ENCODE results near the gene SYNDIG1. TPM values are rescaled to one million over a fixed set of nuclear protein-coding genes. Genes with fewer than 3 reads are reported as not detected.

SYNDIG1 gene
- total and polyA plus RNA-seq, 9 of the 15 experiments (the other 6 are each of a cell fraction or from before 2014, with no cell fraction given): not detected

- TF ChIP-seq NFATC3 (IDR thresholded peaks at IDR 0.05): no peak
- TF ChIP-seq ZNF668 (CRISPR knock-in tag; IDR thresholded peaks at IDR 0.05): no peak
- no peak for TF ChIP-seq PHF8 (IDR thresholded peaks at IDR 0.05; ENCODE audit: borderline replicate concordance, low read length)
- no peak for TF ChIP-seq MBD2 (IDR thresholded peaks at IDR 0.05; ENCODE audit: borderline replicate concordance, low read depth)
- TF ChIP-seq ZNF75A (CRISPR knock-in tag; IDR thresholded peaks at IDR 0.05): no peak
These were observed 191.8 kb downstream of the SYNDIG1 start (continued) for GRCh38 chr20:24661255-24661654.

DNA sequence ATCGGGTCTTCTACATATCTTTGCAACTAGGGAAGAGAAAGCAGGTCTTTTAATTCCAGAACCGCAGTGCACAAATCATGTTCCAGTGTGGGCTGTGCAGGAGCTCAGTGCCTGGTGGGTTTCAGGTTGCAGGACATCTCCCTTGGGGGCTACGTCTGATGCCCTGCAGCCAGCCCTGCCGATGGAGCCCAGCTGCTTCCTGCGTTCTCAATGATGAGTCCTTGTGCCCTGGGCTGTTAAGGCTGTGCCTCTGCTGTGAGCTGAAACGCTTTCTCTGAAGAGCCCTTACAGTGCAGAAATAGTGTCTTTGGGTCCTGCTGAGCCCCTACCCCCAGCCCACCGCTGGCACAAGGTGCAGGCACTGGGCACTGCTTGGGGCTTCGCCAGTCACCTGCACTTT lies 192.9 kb downstream of the SYNDIG1 start:
- no peak overlapping the region for H3K27ac ChIP-seq (ENCODE audit: extremely low read depth, low read depth, low read length)
- 3% methylated on average over 8 of the region's 8 CpGs for WGBS (ENCODE audit: insufficient coverage, low coverage, missing lambda C conversion rate)
- no peak for TF ChIP-seq MCM5 (IDR thresholded peaks at IDR 0.05; ENCODE audit: low read depth)
- no peak for TF ChIP-seq NCOR1 (IDR thresholded peaks at IDR 0.05)
- TF ChIP-seq ZBTB33 (CRISPR knock-in tag; IDR thresholded peaks at IDR 0.05): no peak
- no peak for TF ChIP-seq MEF2D (tag; conservative IDR thresholded peaks at IDR 0.05; ENCODE audit: low read depth)
- TF ChIP-seq, protein P1, sequence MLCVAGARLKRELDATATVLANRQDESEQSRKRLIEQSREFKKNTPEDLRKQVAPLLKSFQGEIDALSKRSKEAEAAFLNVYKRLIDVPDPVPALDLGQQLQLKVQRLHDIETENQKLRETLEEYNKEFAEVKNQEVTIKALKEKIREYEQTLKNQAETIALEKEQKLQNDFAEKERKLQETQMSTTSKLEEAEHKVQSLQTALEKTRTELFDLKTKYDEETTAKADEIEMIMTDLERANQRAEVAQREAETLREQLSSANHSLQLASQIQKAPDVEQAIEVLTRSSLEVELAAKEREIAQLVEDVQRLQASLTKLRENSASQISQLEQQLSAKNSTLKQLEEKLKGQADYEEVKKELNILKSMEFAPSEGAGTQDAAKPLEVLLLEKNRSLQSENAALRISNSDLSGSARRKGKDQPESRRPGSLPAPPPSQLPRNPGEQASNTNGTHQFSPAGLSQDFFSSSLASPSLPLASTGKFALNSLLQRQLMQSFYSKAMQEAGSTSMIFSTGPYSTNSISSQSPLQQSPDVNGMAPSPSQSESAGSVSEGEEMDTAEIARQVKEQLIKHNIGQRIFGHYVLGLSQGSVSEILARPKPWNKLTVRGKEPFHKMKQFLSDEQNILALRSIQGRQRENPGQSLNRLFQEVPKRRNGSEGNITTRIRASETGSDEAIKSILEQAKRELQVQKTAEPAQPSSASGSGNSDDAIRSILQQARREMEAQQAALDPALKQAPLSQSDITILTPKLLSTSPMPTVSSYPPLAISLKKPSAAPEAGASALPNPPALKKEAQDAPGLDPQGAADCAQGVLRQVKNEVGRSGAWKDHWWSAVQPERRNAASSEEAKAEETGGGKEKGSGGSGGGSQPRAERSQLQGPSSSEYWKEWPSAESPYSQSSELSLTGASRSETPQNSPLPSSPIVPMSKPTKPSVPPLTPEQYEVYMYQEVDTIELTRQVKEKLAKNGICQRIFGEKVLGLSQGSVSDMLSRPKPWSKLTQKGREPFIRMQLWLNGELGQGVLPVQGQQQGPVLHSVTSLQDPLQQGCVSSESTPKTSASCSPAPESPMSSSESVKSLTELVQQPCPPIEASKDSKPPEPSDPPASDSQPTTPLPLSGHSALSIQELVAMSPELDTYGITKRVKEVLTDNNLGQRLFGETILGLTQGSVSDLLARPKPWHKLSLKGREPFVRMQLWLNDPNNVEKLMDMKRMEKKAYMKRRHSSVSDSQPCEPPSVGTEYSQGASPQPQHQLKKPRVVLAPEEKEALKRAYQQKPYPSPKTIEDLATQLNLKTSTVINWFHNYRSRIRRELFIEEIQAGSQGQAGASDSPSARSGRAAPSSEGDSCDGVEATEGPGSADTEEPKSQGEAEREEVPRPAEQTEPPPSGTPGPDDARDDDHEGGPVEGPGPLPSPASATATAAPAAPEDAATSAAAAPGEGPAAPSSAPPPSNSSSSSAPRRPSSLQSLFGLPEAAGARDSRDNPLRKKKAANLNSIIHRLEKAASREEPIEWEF (CRISPR knock-in tag; IDR thresholded peaks at IDR 0.05): no peak
- TF ChIP-seq SAFB (IDR thresholded peaks at IDR 0.05; ENCODE audit: borderline replicate concordance, low read depth, low read length): no peak
- TF ChIP-seq SRF (CRISPR knock-in tag; IDR thresholded peaks at IDR 0.05): no peak

More for the DNA sequence above, 192.9 kb downstream of the SYNDIG1 start:
- CTCF ChIA-PET (ENCODE audit: low intra/inter-chr PET ratio): no interaction called here
- POLR2A ChIA-PET: interaction anchor here (0.6 kb wide), 1 partner anchor 44 kb away, joined by 4 read pairs; no protein-coding TSS in a partner anchor
- Histone ChIP-seq H3K4me3 (no peak overlapping the region), H3K79me2 (ENCODE audit: control insufficient read depth, insufficient read depth, low read length) (no peaks in the 10 kb centered on the region), H3K9ac (ENCODE audit: insufficient read depth in 1 of 2, low read depth in 2 of 2, low read length in 2 of 2) (no peak overlapping the region), H3K27me3 (ENCODE audit: control insufficient read depth in 2 of 2, insufficient read depth in 2 of 2, low read length in 2 of 2) (peaks cover 0 to 6% of the 10 kb centered on the region in 2 experiments; a peak in 1 of 5 replicates), H3K4me1 (replicated peaks in 1 of 2; ENCODE audit: control insufficient read depth in 2 of 2, insufficient read depth in 2 of 2, low read length in 2 of 2) (no peaks in the 10 kb centered on the region), H3K9me1 (ENCODE audit: control insufficient read depth, insufficient read depth, low read length) (no peaks in the 10 kb centered on the region), H3K36me3 (ENCODE audit: control insufficient read depth, insufficient read depth, low read length) (no peaks in the 10 kb centered on the region), H2AFZ (ENCODE audit: low read depth, low read length) (no peak overlapping the region), H4K20me1 (replicated peaks; ENCODE audit: control insufficient read depth, insufficient read depth, low read length) (no peaks in the 10 kb centered on the region), H3K4me2 (ENCODE audit: insufficient read depth, low read length) (no peak overlapping the region), H3K9me3 (replicated peaks; ENCODE audit: control insufficient read depth, insufficient read depth, low read depth, low read length) (no peaks in the 10 kb centered on the region)
- DNase-seq (ENCODE audit: extremely low read depth in 1 of 4, low spot score in 3 of 4) (no peak), FAIRE-seq (no peak), ATAC-seq (no peak)
- in situ Hi-C loops (cut with MboI) (no loop called here), intact Hi-C loops (cut with micrococcal nuclease) (no loop called here)
- no TSS peak for BruUV-seq (replicated peaks)
